ENCODE data around the gene RPS15.

The RPS15 gene

DNA sequence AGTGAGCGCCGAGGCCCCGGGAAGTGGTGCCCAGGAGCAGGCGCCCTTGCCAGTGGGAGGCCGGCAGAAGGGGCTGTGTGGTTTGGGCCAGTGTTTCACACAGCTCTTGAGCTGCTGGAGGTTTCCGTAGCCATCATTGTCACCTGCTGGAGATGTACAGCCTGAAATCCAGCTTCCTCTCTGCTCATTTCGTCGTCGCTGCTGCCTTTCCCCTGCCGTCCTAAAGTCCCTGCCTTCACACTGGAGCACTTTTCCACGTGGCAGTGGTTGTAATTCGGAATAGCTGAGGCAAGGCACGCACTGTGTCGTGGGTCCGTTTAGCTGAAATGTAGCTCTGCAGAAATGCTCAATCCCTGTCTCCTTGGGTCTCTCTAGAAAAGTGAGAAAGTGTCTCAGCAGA, 17.6 kb upstream of the RPS15 start:
- DNase-seq: no peak

DNA sequence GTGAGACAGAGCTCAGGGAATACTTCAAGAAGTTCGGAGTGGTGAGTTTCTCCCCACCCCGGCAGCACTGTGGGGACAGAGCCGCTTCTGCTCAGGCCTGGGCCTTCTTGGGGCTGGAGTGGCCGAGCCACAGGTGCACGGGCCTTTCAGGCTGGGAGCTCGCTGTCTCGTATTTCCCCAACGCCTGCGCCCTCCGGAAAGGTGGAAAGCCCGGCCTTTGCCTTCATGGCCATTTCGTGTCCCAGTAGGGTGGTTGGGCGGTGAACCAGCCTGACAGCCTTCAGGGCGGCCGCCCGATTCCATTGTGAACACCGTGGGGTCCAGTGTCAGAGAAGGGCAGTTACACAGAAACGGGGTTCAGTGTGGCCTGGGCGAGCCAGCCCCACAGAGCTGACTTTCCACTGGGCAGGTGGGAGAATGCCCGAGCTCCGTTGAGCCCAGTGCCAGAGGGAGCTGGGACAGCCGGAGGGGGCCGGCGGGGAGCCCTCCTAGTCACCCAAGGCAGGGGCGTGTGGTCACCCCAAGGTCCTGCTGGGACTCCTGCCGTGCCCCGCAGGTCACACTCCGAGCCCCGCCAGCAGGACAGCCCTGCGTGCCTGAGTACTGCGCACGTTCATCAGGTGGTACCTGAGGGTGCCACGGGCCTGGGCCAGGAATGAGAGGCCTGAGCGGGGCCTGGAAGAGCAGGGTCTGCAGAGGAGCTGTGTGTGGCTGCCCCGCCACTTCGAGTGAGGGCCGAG, 16.8 kb upstream of the RPS15 start:
- no peak for DNase-seq

DNA sequence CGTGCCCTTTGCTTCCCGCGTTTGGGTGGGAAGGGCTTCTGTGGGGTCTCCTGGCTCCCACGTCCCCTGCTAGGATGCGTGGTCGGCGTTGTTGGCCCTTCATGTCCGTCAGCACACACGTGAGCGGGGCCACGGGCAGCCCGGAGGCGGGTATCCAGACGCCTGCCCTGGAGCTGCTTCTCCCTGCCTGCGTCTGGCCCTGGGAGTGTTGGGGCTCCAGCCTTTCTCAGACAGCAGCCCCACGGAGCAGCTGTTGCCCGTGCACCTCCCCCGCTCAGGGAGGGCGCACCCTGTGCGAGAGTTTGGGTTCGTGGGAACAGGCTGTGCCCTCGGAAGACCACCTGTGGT, 16.3 kb upstream of the RPS15 start:
- DNase-seq: no peak

DNA sequence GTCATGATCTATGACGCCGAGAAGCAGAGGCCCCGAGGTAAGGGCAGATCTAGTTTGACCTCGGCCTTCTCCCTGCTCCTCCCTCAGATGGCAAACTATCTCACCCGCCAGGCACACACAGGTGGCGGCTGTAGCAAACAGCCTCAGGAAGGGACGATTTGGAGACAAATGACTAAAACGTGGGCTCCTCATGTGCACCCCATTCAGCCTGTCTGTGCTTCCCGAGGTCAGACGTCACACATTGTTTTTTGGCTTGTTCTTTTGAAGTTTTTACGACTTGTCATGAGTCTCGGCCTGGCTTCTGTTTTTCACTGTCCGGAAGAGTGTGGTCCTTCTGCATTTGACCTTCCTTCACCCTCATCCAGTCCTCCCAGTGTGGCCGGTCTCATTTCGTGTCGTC, 15.8 kb upstream of the RPS15 start:
- no peak for DNase-seq

DNA sequence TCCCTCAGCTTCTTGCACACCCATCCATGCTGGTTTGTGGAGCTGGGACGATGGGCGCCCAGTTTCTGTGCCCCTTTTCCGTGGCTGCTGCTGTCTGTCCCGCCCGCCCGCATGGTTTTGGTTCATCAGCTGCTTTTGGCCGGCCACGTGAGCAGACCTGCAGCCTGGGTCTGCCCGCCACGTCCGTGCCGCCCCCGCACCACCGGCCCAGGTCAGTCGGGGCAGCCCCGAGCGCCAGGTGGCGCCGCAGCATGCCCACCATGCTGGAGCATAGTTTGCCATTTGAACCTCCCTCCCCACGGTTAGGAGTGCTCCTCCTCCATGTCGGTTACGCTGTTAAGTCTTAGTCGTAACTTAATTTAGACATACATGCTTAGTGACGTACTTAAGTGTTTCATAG, 15.3 kb upstream of the RPS15 start:
- DNase-seq: no peak

DNA sequence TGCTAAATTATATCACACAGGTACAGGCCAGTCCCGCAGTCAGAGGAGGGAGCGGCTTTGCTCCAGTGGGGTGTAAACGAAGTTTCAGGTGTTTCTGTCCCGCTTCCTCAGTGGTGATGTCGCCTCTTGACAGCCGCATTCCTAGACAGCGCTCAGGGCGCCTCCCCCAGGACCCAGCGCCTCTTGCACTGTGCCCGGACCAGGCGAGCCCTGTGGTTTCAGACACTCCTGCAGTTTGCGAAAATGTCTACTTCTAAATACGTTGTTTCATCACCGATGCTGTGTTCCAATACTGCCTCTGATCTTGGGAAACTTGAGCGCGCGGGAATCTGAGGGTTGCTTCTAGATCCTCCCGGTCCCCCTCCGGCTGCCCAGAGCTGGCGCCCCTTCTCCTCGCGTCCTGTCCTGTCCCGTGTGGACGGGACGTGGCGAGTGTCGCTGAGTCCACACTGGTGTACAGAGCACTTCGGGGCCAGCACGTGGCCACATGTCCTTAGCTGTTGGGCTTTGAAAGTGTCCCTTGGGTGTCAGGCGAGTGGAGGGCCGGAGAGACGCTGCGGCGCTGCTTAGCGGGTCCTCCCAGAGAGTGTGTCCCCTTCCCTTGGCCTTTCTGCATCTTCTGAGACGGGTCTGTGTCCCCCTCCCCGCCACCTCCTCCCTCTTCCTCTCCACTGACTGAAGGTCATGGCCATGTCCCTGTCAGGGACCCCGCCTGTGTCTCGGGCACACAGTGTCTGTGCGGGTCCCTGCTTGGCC, 14.6 kb upstream of the RPS15 start:
- DNase-seq: no peak

DNA sequence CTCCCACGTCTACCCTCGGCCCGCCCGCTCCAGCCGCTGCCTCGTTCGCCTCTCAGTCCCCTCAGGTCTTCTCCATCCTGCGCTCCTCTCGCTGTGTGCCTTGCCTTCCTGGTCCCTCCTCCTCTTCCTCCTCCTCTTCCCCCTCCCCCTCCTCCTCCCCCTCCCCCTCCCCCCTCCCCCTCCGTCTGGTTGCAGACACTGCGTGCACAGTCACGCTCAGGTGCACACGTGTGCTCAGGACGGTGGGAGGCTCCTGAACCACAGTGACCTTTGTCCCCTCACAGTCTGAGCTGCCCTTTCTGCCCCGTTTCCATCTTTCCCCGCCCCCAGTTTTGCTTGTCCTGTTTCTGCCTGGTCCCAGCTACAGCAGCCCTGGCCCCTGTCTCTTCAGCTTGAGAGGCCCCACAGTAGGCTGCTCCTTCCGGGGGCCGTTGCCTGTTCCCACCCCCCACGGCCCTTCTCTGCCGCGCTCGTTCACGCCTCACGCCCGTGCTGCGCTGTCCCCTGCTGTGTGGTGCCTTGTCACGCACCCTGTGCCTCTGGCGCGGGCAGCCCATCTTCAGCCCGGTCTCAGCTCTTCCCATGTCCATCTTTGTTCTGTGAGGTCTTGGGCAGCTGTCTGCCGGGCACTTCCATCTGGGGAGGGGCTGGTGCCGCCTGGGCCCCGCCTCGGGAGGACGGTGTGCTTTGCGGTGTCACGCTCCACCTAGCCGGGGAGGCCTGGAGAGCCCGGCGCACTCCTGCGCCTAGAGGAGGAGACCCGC, 13.8 kb upstream of the RPS15 start:
- no peak for DNase-seq

DNA sequence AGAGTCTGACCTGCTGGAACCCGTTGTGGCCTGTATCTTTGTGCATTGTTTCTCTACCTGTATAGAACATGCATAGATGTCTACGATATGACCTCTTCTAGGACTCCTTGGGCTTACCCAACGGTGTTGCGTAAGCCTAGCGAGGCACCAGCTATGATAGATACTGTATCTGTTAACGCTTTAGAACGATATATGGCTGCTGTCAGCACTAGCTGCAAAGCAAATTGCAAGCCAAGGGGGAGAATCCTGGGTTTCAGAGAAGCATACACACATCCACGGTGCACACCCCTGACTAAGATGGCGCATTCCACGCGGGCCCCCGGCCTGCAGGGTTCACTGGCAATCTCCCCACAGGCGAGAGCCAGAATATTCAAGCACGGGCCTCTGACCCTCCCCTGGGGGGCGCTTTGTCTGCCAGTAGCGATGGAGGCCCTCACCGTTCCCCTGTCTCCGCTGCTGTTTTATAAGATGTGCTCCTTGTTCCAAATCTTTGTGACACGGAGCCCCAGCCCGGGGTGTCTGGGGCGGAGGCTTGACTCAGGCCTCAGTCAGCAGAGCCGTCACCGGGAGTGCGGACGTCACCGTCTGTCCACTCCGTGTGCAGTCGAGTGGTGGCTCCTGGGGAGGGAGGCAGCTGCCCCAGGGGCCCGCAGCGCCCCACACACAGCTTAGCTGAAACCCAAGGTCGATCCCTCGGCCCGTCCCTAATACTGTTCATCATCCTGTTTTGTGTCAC, 12.9 kb upstream of the RPS15 start:
- no peak for DNase-seq

DNA sequence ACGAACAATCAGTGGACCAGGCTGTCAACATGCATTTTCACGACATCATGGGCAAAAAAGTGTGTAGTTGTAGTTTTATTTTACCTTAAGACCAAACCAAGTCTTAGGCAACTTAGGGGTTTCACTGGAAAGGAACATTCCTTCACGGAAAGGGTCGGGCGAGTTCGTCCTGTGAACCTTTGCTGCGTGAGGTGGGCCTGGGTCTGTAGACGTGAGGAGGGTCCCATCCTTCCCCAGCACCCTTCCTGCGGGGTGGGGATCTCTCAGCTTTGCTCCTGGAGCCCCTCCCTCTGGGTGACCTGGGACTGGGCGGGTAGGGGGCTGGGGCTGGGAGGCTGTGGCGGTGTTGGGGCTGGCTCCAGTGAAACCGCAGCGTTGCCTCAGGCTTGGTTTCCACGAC, 12.3 kb upstream of the RPS15 start:
- no peak for DNase-seq

DNA sequence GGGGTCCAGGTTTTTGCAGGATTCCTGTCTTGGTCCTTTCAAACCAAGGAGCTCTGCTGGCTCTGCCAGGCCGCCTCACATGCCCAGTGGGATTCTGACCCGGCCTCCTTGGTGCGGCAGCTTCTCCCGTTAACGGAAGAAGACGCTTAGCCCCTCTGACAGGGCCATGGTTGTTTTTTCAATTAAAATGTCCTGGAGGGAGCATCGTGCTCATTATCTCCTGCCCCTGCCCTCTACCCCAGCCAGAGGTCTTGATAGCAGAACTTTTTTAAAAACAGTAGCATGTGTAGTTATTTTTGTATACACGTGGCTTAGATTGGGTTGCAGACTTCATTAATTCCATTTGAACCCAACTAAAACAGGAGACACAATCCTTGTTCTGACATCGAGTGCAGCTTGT, 11.5 kb upstream of the RPS15 start:
- DNase-seq: no peak

DNA sequence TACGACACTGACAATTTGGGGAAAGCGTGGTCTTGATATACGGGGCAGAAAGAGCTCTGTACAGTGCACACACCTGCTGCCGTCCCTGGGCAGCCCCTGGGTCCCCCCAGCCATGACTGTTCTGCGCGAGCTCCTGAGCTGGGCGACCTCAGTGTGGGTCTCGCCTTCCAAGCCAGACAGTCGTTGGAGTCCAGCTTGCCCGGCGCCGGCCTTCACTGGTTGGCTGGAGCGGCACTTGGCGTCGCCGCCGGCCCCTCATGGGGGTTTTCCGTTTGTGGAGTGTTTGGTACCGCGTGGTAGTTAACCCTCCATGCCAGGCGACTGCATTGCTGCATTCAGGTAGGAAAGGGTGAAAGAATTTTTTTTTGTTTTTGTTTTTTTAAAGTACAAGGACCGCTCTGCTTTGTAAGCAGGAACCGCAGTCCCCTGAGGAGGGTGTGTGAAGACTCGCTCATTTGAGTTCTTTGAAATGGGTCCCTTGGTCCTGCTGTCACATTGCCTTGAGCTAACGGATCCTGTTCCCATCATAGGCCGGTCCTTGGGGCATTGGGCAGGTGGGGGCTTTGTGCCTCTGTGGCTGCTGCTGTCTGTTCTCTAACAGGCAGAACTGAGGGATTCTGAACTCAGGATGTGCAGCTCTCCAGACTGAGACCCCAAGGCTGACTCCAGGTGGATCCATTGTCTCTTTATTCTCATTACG, 10.8 kb upstream of the RPS15 start:
- DNase-seq: no peak

DNA sequence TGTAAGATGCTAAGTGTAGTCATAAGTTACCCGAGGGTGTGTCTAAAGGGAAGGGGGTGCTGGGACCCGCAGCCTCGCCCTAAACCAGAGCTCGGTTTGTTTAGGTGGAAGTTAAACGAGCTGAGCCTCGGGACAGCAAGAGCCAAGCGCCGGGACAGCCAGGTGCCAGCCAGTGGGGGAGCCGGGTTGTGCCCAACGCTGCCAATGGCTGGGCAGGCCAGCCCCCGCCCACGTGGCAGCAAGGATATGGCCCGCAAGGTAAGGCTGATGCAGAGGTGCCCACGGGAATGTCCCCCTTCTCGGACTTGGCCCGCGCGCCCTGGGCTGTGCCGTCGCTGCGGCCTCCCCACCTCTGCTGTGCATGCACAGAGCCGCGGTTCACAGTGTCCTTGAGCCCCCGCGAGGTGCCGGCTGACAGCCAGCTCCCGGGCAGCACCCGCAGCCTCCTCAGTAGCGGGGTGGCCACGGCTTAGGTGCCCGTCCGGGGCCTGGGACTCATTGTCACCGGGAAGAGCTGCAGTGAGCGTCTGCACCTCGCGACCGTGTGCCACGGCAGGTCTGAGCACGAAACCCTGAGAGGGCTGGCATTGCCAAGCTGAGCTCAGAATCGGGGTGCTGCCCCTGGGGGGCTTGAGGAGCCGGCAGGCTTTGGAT, 9.3 kb upstream of the RPS15 start:
- no peak for DNase-seq

DNA sequence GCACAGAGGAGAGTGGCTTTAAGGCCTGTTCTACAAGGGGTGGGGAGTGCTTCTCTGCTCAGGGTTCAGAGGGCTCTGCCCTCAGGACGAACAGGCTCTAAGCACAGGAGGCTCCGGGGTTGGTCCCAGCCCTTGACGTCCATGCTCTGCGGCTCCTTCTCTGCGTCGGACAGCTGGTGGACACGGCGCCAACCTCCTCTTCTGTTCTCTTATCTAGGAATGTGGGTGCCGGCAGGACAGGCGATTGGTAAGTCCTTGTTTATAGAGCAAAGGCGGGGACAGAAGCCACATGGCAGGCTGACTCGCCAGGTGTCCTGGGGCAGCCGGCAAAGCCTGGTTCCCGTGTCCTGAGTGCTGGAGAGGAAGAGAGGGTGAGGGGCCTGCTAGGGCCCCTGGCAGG, 8.4 kb upstream of the RPS15 start:
- no peak for DNase-seq

DNA sequence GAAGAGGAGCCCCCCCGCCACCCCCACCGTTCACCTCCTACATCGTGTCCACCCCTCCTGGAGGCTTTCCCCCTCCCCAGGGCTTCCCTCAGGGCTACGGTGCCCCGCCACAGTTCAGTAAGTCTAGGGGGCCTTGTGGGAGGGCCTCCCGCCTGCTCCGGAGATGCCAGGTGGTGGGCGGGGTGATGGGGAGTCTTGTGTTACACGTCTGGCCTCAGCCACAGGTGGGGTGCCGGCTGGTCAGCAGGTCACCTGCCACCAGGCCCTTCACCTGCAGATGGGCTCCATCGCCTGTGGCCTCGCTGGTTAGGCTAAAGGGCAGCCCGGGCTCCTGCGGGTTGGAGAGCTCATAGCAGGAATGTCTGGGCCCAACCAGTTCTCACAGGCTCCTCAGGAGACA, 8.0 kb upstream of the RPS15 start:
- DNase-seq: no peak

DNA sequence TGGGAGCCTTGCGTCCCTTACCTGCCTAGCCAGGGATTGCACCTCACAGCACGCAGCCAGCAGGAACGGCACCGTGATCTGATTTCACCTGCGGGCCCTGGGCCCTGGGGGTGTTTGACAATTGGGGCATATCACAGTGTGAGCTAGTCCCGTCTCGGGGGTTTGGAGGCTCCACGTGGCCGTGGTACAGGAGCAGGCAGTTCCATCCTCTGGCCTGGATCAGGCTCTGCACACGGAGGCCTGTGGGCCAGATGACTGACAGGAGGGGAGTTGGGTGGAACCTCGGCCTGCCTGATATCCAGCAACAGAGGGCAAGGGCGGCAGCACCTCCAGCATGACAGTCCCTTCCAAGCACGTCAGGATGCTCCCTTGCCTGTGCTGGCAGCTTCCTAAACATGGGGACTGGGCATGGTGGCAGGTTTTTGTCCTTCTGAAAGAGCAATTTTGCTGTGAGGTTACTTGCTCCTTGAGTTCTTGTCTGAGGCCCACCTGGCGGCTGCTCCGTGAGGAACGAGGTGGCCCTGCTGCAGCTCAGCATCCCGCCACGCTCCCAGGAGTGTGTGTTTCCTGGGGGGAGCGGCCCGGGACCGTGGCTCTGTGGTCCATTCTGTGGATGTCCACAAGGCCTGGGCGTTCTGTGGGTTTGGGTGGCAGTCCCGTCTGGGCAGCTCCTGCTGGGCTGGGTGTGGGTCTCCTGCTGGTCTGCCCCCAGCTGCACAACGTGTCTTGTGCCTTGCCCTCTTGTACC, 6.3 kb upstream of the RPS15 start:
- no peak for DNase-seq

DNA sequence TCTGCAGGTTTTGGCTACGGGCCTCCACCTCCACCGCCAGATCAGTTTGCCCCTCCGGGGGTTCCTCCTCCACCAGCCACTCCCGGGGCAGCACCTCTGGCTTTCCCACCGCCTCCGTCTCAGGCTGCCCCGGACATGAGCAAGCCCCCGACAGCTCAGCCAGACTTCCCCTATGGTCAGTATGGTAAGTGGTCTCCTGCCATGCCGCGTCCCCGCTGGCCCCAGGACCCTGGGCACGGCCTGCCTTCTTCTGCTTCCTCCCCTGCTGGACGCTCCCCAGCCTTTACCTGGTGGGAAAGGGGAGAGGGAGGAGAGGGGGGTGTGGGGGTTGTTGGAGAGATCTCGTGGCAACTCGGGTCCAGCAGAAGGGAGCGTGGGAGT, 5.7 kb upstream of the RPS15 start:
- no peak for DNase-seq

DNA sequence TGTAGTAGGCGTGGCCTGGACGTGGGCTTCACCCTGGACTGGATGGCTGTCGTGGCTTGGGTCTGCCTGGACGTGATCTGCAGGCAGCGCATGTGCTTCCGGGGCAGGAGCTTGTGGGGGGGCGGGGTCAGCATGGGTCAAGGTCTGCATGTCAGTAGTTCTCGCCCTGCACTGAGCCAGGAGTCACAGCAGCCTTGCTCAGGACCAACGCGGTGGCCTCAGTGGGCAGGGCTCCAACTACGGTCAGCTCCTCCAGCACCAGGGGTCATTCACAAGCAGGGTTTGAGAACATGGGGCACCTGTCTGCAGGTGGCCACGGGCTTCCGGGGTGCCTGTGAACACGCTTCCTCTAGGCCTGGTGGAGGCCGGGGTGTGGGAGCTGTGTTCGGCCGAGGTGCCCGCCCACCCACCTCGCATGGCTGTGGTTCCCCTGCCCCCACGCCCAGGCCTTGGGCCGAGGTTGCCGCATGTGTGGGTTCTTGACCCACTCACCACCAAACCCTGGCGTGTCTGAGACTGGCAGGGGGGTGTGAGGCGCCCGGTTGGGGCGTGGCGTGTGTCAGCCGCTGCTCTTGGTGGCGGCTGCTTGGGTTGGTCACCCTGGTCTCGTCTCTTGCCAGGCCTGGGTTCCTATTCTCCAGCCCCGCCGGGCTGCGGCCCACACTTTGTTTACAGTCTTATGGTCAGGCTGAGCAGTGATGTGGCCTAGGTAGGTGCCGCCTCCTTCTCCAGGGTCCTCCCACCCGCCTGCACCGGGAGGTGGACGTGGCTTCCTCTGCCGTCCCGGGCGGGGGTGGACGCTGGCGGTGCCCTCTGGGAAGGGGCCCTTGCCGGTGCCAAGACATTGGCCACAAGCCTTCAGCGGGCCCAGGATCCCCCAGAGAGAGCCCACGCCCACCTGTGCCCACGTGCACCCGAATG, 4.8 kb upstream of the RPS15 start:
- no peak for DNase-seq

DNA sequence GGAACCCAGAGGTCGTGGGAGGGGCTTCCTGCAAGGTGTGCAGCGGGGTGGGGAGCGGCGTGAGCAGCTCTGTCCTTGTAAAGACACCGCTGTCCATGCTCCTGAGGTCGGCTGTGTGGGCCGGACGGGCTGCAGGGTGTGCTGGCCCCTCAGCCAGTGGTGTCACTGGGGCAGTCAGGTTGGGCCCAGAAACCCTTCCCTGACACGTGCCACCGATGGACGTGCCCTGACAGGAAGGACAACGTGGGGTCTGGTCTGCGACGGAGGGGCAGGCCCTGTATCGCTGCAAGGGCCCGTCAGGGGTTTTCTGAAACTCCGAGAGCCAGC, 4.2 kb upstream of the RPS15 start:
- no peak for DNase-seq

DNA sequence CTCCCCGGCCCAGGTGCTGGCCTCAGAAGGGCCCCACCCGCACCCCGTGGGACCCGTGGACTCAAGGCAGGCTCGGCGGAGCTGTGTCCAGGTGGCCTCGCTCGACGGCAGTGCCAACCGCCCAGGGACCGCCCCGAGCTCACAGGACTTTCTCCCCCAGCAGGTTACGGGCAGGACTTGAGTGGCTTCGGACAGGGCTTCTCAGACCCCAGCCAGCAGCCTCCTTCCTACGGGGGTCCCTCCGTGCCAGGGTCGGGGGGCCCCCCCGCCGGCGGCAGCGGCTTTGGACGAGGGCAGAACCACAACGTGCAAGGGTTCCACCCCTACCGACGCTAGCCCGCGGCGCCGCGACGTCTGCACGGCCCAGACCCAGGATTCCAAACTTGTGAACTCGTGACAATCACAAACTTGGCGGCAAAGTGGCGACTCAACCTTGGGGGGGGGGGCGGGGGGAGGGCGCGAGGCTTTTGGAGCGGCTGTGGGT, 3.6 kb upstream of the RPS15 start:
- no peak for DNase-seq

DNA sequence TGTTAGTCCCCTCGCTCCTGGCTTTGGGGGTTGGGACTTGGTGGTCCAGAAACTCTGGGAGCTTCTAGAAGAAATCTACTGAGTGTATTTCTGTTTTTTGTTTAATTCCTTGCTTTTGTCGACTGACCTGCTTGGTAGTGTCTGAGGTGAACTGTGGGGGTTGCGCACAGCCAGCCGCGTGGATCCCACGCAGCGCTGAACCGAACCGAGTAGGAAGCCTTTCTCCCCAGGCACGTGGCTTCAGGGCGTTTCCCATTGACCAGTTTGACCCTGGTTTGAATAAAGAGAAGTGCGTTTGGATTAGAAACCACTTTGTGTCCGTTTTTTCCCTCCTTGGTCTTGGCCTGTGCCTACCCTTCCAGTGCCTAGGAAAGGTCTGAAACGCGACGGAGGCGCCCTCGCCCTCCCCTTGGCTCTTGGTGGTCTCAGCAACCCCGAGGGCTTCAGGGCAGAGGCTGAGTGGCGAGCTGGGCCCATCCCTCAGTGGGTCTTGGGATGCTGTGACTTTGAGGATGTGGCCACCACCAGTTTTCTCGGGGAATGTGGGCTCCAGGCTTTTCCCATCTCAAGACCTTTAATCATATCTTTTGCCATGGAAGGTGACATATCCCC, 2.7 kb upstream of the RPS15 start:
- DNase-seq: no peak

All from NCI-H2029 (cell line).